ENCODE results near the gene MRPL1.

The MRPL1 gene

GRCh38 chr4:77852892-77853495, 9.6 kb upstream of the MRPL1 start:
- peak; percentile 53 for DNase-seq

GRCh38 chr4:77854431-77855111, 8.1 kb upstream of the MRPL1 start:
- no peak for DNase-seq

GRCh38 chr4:77856152-77856551, 6.5 kb upstream of the MRPL1 start:
- DNase-seq: no peak

GRCh38 chr4:77859256-77859655, 3.4 kb upstream of the MRPL1 start:
- no peak for DNase-seq

GRCh38 chr4:77861495-77861894, 1.1 kb upstream of the MRPL1 start:
- no peak for DNase-seq

GRCh38 chr4:77863341-77863740, 711 bp downstream of the MRPL1 start:
- peak; percentile 33 for DNase-seq

- no peak for DNase-seq
Observed at GRCh38 chr4:77865259-77865658, 2.6 kb downstream of the MRPL1 start.

- no peak for DNase-seq
Observed at GRCh38 chr4:77872723-77873445, 10.3 kb downstream of the MRPL1 start.

GRCh38 chr4:77877167-77877566, 14.5 kb downstream of the MRPL1 start:
- no peak for DNase-seq

GRCh38 chr4:77877771-77878565, 15.3 kb downstream of the MRPL1 start:
- no peak for DNase-seq

- no peak for DNase-seq
Observed at GRCh38 chr4:77880784-77881183, 18.2 kb downstream of the MRPL1 start.

- DNase-seq: no peak
Observed at GRCh38 chr4:77881460-77882295, 19.0 kb downstream of the MRPL1 start.

GRCh38 chr4:77893451-77893850, 30.8 kb downstream of the MRPL1 start:
- no peak for DNase-seq

- no peak for DNase-seq
Observed at GRCh38 chr4:77899607-77900006, 37.0 kb downstream of the MRPL1 start.

GRCh38 chr4:77903186-77903585, 40.6 kb downstream of the MRPL1 start:
- DNase-seq: no peak

GRCh38 chr4:77905651-77906263, 43.1 kb downstream of the MRPL1 start:
- DNase-seq: no peak

GRCh38 chr4:77910676-77911075, 48.0 kb downstream of the MRPL1 start:
- DNase-seq: no peak

GRCh38 chr4:77911091-77911490, 48.5 kb downstream of the MRPL1 start:
- DNase-seq: no peak

- no peak for DNase-seq
Observed at GRCh38 chr4:77911842-77912450, 49.3 kb downstream of the MRPL1 start.

- no peak for DNase-seq
Observed at GRCh38 chr4:77913348-77913747, 50.7 kb downstream of the MRPL1 start.

- no peak for DNase-seq
Observed at GRCh38 chr4:77917075-77917474, 54.4 kb downstream of the MRPL1 start.

- no peak for DNase-seq
Observed at GRCh38 chr4:77917601-77918000, 55.0 kb downstream of the MRPL1 start.
